HG03039 (cell line): Measurements from ENCODE around the gene ZNF286A.
"Not testable (repeated sequence)": the region's sequence is repeated elsewhere in the genome, so short reads cannot be mapped to it uniquely, and the experiment has no call there.

ENCODE experiments used
- ATAC-seq: cut with Tn5 transposase; IDR thresholded peaks from one replicate; pipeline ENCODE4 v1.9.1; 2021; ENCODE audit warnings: mild to moderate bottlenecking, moderate library complexity; ENCODE audit not compliant: unreplicated experiment

Gene ZNF286A

DNA sequence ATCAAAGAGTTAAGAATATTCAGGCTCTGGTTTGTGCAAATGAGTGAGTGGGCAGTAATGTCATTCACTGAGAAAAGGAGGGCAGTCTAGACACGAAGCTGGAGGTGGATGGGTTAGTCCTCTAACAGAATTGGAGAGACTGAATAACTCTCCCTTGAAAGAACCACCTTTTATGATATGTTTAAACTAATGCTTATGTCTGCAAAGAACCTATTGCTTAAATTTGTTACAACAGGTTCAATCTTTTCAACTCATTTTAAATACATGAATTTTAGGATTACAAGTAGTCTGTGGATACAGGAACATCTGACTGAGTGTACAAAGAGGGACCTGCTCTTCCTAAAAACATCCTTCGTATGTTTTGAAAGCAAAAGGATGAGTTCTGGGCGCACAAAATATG lies 585 bp upstream of the ZNF286A start:
- ATAC-seq: not testable (repeated sequence)

DNA sequence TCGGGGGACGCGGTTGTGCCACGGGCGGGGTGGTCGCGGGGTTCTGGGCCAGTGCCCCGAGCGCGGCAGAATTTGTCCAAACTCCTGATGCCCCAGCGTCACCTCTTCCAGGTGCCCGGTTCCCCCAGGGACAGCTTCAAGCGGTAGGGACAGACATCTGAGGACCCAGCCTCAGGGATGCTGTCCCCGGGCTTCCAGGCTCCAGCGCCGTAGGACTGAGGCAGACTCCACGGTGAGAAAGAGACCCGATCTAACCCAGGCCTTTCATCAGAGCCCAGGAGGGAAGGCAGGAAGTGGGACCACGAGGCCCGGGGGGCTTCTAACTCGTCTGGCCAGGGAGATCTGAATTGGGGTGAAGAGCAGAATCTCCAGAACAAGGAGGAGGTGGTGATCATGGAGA lies 385 bp downstream of the ZNF286A start:
- ATAC-seq: not testable (repeated sequence)

DNA sequence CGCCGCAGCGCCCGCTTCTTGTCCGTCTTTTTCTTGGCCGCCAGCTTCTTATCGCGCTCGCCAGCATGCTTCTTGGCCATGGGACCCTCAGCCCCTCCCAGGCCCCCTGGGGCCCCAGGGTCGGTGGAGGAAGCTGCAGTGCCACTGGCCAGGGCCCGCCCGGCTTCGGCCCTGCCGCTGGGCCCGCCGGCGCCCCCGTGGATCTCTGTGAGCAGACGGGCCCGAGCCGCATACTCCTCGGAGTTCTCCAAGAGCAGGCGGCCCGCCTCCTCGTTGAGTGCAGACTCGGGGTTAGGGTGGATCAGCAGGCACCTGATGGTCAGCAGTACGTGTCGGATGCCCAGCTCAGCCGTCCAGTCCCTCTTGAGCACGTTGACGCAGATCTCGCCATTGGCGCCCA lies 4.7 kb downstream of the ZNF286A start:
- not testable (repeated sequence) for ATAC-seq

DNA sequence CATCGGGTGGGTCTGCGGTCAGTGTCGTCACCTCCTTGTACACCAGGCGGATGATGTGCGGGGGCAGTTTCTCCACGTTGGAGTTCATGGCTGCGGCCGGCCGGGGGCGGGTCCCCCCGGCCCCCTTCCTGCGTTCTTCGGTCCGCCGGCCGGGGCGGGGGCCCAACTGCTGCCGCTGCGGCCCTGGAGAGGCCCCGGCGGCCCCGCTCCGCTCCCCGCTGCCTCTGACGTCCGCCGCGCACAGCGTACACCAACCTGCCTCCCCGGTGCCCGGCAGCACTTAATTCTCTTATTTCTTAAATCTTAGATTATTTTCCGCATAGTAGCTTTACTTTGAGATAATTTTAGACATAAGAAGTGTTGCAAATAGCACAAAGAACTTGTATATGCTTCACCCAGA lies 5.3 kb downstream of the ZNF286A start:
- ATAC-seq: not testable (repeated sequence)

DNA sequence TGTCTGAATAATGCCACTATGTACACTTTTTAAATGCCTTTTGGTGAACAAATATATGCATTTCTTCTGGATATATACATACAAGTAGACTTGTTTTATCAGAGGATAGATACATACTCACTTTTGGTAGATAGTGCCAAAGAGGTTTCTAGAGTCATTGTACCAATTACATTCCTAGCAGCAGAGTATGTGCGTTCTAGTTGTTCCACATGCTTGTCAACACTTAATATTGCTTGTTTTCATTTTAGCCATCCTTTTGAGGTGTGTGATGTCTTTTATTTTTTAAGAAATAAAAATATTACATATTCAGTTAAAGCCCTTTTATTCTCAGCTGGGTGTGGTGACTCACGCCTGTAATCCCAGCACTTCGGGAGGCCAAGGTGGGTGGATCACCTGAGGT lies 9.3 kb downstream of the ZNF286A start:
- not testable (repeated sequence) for ATAC-seq

DNA sequence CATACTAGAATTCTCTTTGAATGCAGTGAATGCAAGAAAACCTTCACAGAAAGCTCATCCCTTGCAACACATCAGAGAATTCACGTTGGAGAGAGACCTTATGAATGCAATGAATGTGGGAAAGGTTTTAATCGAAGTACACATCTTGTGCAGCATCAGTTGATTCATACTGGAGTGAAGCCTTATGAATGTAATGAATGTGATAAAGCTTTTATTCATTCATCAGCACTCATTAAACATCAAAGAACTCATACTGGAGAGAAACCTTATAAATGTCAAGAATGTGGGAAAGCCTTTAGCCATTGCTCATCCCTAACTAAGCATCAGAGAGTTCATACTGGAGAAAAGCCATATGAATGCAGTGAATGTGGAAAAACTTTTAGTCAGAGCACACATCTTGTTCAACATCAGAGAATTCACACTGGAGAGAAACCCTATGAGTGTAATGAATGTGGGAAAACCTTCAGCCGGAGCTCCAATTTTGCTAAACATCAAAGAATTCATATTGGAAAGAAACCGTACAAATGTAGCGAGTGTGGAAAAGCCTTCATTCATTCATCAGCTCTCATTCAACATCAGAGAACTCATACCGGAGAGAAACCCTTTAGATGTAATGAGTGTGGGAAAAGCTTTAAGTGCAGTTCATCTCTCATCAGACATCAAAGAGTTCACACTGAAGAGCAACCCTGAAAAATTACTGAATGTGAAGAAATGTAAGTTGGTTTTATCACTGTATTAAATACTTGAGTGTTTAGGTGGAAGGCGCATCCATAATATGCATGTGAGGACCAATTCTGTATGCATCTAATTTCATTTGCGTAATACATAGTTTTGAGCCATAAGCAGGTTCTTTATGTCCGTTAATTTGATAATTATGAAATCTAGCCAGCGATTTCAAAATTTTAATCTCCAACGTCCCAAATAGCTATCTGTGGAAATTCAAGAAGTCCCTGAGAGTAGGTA lies 17.3 kb downstream of the ZNF286A start:
- ATAC-seq: not testable (repeated sequence)

DNA sequence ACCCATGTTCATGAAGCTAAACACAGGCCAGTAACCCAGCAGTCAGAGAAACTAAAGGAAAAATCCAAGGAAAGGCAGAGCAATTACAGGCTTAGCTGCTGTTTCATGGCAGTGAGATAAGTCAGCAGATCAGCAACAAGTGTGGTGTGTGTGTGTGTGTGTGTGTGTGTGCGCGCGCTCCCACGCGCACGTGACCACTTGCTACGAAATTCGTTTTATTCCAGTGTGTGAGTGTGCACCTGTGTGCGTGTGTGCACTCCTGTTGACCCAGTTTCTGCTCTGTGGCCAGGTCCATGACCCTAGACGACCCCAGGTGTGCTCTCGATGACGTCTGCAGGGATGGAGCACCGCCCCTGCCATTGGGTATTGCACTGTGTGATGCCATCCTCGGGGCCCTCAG lies 31.0 kb downstream of the ZNF286A start:
- not testable (repeated sequence) for ATAC-seq

DNA sequence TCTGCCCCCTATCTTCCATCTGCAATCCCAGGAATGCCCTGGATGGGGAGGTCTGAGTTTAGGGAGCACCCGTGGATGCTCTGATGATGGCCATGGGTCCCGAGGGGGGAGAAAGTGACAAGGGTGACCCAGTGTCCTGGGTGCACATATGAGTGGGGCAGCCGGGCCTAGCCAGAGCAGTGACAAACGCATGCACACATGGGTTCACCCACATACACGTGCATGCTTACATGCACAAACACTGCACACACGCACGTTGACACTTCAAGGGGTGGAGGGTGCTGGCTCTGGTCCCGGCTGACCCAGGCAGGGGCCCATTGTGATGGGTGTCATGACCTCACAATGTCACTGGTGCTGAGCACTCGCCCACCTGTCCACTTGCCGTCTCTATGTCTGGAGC lies 32.3 kb downstream of the ZNF286A start, which contains the start of gene TBC1D26:
TSS of gene TBC1D26 (plus strand) at position 384 of the 400 bp plus-strand sequence. CDS start 3,066 bp downstream, outside the sequence.
- not testable (repeated sequence) for ATAC-seq

DNA sequence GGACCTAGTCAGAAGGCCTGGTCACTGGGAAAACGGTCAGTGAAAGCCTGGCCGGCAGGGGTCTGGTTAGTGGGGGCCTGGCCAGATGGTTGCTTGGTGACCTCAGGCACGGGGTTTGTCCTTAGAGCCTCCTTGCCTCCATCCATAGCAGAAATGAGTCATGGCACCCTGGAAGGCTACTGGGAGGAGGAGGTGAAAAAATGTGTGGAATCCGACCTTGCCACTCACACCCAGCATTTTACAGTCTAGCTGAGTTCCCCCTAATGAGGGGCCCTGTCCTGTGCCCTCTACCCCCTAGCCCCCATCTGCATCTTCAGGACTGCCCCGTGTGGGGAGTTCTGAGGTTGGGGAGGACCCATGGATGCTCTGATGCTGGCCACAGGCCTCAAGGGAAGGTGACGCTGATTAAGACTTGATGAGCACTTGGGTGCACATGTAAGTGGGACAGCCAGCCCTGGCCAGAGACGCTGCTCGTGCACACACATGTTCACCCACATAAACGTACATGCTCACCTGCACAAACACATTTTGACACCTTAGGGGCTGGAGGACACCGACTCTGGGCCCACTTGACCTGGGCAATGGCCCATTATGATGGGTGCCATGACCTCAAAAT lies 33.7 kb downstream of the ZNF286A start:
- not testable (repeated sequence) for ATAC-seq

DNA sequence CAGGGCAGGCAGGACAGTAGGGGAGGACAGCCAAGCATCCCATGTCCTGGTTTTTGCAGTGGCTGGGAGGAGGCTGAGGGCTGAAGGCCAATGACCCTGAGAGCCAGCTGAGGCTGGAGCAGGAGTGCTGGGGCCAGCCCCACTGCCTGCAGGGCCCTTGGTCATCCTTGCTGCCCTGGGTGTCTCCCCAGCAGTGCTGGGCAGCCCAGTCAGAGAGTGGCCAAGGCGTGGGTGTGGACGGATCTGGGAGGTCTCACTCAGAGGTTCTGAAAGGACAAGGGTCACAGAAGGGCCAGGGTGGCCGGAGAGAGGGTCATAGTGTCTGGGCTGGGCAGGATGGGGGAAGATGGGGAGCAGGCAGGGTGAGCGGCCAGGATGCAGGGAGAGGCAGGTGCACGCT lies 37.0 kb downstream of the ZNF286A start:
- ATAC-seq: not testable (repeated sequence)

DNA sequence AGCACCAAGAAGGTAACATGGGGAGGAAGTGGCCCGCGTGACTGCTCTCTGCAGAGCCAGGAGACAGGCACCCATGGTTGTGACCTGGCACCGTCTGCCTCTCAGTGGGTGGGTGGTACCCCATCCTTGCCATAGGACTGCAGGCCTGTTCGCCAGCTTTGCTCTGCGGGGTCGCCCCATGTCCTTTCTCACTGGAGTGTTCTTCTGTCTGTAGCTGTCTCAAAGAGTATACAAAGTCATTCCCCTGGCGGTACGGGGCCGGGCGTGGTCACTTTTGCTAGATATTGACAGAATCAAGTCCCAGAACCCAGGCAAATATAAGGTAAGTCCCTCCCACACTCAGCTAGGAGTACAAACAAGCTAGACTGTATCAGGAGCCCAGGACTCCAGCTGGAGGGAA lies 38.5 kb downstream of the ZNF286A start:
- ATAC-seq: no peak

DNA sequence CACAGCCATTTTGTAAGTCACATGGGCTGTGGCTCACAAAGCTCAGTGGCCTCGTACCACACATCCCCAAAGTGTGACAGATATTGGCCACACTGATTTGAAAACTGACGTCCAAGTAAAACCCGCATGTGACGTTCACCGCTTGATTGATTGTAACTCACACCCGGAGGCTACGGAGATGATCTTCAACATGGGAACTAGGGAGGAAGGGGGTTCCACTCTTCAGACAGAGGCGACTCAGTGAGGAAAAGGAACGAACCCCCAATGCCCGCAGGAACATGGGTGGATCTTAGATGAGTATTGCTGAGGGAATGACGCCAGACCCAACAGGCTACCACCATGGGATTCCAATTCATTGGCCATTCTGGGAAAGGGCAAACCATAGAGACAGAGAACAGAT lies 39.7 kb downstream of the ZNF286A start:
- ATAC-seq: not testable (repeated sequence)

DNA sequence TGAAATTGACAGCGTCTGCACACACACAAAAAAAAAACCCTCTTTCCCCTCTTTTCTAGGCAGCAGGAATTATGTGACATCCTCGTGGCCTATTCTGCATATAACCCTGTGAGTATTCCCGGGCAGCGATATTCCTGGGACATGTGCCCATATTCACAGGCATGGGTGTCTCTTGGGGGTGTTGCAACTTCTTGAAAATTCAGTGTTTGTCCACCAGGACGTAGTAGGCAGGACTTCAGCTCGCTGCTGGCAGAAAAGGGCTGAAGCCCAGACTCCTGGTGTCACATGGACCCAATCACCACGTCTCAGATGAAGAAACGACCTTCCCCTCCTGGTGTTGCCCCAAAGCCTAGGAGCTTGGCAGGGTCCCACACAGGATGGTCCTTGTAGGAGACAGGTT lies 40.5 kb downstream of the ZNF286A start:
- ATAC-seq: not testable (repeated sequence)

DNA sequence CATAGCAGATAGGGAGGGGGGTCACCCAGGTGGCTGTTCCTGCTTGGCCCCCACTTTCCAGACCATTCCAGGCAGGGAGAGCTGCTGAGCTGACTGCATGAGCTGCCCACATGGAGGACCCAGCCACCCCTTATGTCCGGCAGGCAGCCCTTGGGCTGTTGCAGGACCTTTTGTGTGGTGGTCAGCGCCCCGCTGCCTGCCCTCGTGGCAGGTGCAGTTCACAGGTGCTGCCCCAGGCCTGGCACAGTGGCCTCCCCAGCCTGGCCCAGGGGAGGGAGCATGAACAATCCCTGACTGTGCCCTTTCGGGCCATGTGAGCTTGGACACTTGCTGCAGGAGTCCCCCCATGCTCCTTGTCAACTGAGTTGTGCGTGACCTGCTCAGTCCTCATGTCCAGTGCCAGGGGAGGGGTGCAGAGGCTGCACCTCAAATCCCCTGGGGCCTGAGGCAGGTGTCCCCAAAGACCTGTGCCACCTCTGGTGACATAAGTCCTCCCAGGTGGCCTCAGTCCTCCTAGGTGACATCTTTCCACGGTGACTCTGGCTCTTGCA lies 41.1 kb downstream of the ZNF286A start:
- ATAC-seq: no peak

DNA sequence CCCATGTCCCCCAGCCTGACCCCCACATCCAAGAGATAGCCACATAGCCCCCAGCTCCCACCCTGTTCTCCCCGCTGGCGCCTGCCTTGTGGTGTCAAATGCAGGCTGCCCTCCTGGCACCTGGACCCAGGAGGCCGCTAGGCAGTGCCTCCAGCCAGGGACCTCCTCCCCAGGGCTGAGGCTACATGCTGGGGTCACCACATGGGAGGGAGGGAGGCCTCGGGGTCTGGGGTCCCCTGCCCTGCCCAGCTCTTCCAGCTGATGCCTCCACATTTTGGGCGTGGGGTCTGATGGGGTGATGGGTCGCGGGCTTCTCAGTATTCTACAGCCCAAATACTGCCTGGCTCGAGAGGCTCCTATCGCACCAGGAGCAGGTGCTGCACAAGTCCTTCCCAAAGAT lies 42.1 kb downstream of the ZNF286A start:
- ATAC-seq: no peak

DNA sequence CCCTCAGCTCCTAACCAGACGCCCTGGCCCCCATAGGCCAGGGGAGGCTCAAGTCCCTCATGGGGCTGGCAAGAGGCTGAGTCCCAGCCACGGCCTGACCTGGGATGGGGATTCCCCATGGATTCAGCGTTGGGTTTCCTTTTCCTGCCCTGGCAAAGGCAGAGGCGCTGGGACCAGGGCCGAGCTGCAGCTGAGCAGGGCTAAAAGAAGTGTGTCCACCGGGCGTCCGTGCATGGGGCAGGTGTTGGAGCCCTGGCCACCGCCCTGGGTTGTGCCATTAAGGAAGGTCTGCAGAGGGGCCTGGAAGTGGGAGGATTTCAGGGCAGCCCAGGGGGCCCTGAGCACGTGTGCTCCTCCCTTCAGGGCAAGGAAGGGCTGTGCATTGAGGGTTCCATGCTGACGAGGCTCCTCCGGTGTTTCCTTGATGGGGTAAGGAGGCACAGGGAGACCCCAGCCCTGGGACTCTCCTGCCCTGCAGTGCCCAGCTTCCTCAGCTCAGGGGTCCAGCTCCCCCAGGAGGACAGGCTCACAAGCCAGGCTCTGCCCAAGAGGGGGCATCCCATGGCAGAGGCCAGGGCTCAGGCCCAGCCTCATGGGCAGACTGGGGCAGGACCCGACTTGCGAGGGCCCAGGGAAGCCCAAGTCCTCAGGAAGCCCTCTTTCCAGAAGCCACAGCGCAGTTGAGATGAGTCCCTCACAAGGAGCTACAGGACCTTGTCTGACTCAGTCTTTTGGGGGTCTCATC lies 42.7 kb downstream of the ZNF286A start:
- ATAC-seq: no peak

DNA sequence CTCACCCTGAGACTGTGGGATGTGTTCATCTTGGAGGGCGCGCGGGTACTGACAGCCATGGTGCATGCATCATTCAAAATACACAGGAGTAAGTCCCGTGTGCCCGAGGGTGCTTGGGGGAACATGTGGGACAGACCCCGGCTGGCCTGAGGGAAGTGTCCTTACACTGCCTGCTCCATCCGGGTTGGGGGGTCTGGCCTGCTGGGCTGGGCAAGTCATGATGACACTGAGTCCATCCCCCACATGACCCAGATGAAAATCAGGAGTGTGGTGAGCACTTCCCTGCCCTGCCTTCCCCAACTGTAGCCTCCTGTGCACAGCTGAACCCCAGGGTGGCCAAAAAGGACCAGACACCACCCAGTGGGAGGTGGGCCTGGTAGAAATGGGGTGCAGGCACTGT lies 43.4 kb downstream of the ZNF286A start:
- no peak for ATAC-seq

DNA sequence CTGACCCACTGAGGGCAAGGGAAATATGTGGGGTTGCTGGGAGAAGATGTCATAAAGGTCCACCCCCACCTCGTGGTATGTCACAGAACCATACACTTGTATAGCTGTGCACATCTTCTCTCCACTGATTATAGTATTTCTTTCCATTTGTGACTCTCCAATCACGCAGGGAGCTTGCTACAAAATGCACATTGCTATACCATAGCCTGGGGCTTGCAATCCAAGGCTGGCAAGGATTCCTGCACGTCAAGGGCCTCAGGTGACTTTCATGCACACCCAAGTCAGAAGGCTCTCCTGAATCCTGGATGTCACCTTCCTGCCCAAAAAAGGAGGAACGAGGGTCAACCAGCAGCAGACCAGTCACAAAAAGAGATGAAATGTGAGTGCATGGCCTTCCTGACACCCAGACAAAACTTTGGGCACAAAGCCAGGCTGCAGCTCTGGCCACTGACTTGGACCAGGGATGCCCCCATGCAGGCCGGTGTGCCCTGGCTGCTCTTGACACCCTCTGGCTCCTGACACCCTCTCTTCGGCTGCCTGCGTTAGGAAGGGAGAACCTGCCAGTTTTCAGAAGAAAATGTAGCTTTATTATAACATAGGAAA lies 44.6 kb downstream of the ZNF286A start:
- ATAC-seq: no peak

DNA sequence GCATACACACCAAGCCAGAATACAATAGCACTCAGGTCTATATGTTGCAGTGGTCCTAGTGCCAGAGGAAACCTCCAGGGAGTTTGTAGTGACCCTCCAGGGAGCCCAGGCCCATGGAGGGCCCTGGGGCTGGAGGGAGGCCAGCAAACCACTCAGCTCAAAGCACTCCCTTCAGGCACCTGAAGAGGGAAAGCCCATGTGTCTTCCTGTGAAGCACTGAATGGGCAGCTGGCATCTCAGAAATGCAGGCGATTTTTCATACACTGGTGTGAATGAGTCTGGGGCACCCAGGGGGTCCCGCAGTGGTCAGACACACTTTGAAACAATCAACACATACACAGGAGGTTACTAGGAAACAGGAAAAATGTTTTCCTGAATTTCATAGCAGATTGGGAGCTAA lies 45.3 kb downstream of the ZNF286A start:
- ATAC-seq: no peak

DNA sequence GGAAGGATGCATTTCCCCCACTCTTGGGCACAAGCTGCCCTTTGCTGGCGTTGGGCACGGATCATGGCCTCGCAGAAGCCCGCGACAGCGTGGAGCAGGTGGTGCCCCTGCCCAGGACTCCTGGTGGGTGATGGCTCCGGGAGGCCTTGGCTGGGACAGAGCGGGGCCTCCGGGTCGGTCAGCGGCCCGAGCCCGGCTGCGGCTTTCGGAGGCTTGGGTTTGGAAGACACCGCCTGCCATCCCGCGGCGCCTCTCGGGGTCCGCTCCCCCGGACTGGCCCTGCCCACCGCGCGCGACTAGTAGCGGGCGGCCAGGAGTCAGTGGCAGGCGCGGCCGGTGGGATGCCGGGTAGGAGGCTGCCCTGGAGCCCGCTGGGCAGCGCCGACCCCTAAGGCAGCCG lies 49.9 kb downstream of the ZNF286A start:
- ATAC-seq: not testable (repeated sequence)
